Neural cell (in vitro differentiated cells): Measurements from ENCODE around the gene C11orf87. TPM values are rescaled to one million over a fixed set of nuclear protein-coding genes. Genes with fewer than 3 reads are reported as not detected.

Source experiments
- H2AFZ ChIP-seq: fragments of 200-600, 300-800 bp; sonication (generic), shearing (Covaris generic); 2 replicates; pipeline ENCODE4 v1.6.0; 2014; ENCODE audit warnings: low read depth, mild to moderate bottlenecking, antibody characterized with exemption, low read length, moderate library complexity
- H3F3A ChIP-seq: fragments of 200-600 bp; shearing (Covaris generic); 2 replicates; pipeline ENCODE4 v1.6.1; 2016; ENCODE audit warnings: mild to moderate bottlenecking, moderate library complexity, mixed read lengths, antibody characterized with exemption, low read length; ENCODE audit not compliant: insufficient read depth, poor library complexity, severe bottlenecking
- H3K27ac ChIP-seq: fragments of 200-600, 300-800 bp; sonication (generic), shearing (Covaris generic); 2 replicates; pipeline ENCODE4 v1.5.1; 2014; ENCODE audit warnings: mild to moderate bottlenecking, low read length, moderate library complexity
- H3K27me3 ChIP-seq: fragments of 300-800, 200-600 bp; sonication (generic), shearing (Covaris generic); 2 replicates; pipeline ENCODE4 v1.6.0; 2014; ENCODE audit warnings: mild to moderate bottlenecking, low read depth, low read length, moderate library complexity; ENCODE audit not compliant: insufficient read depth
- H3K36me3 ChIP-seq: fragments of 300-800, 200-600 bp; sonication (generic), shearing (Covaris generic); 2 replicates; pipeline ENCODE4 v1.5.1; 2014; ENCODE audit warnings: mild to moderate bottlenecking, antibody characterized with exemption, low read length, moderate library complexity; ENCODE audit not compliant: insufficient read depth
- H3K4me2 ChIP-seq: fragments of 300-800, 200-600 bp; sonication (generic), shearing (Covaris generic); 2 replicates; pipeline ENCODE4 v1.6.0; 2014; ENCODE audit warnings: mild to moderate bottlenecking, low read length
- H3K4me3 ChIP-seq: fragments of 300-800, 200-600 bp; sonication (generic), shearing (Covaris generic); 2 replicates; pipeline ENCODE4 v1.5.1; 2014; ENCODE audit warnings: mild to moderate bottlenecking, low read length, moderate library complexity
- H3K79me2 ChIP-seq: fragments of 200-600 bp; shearing (Covaris generic); replicated peaks from 2 replicates; pipeline ENCODE4 v1.6.0; 2014; ENCODE audit warnings: mild to moderate bottlenecking, low read length, moderate library complexity; ENCODE audit not compliant: insufficient read depth
- H3K9ac ChIP-seq: fragments of 300-800, 200-600 bp; sonication (generic), shearing (Covaris generic); 2 replicates; pipeline ENCODE4 v1.6.1; 2016; ENCODE audit warnings: mild to moderate bottlenecking, low read length, mixed read lengths
- H3K9me2 ChIP-seq: fragments of 200-600 bp; shearing (Covaris generic); 2 replicates; pipeline ENCODE4 v1.6.1; 2016; ENCODE audit warnings: mild to moderate bottlenecking, low read length, mixed read lengths; ENCODE audit not compliant: insufficient read depth
- H3K9me3 ChIP-seq: fragments of 200-600, 300-800 bp; sonication (generic), shearing (Covaris generic); 2 replicates; pipeline ENCODE4 v1.6.1; 2016; ENCODE audit warnings: mild to moderate bottlenecking, mixed run types, low read length, moderate library complexity, mixed read lengths
- H4K20me1 ChIP-seq: fragments of 200-600 bp; shearing (Covaris generic); 2 replicates; pipeline ENCODE4 v1.6.1; 2016; ENCODE audit warnings: mild to moderate bottlenecking, mixed run types; ENCODE audit not compliant: insufficient read depth
- EP300 ChIP-seq: fragments of 450-650 bp; conservative IDR thresholded peaks from 2 replicates; pipeline ENCODE4 v1.6.1; 2014; ENCODE audit warnings: antibody characterized with exemption, mild to moderate bottlenecking, moderate library complexity; ENCODE audit not compliant: poor library complexity, severe bottlenecking
- POLR2AphosphoS5 ChIP-seq: IDR thresholded peaks from 2 replicates; pipeline ENCODE4 v1.6.1; 2012
- RAD21 ChIP-seq: fragments of 450-650 bp; conservative IDR thresholded peaks from 2 replicates; pipeline ENCODE4 v1.6.1; 2014; ENCODE audit warnings: antibody characterized with exemption, mild to moderate bottlenecking, moderate library complexity
- SMC3 ChIP-seq: fragments of 450-650 bp; conservative IDR thresholded peaks from 2 replicates; pipeline ENCODE4 v1.6.1; 2014; ENCODE audit warnings: antibody characterized with exemption, mild to moderate bottlenecking, moderate library complexity; ENCODE audit not compliant: poor library complexity
- TAF1 ChIP-seq: IDR thresholded peaks from 2 replicates; pipeline ENCODE4 v1.6.1; 2012; ENCODE audit warnings: low read depth
- polyA plus RNA-seq: library from polyadenylated mRNA; depleted of rRNA; stranded (reverse); fragments of >200 nt; gene quantifications from 2 replicates; pipeline ENCODE4 v1.2.3, GENCODE V29; 2014
- TF ChIP-seq, protein P1 (sequence below): IDR thresholded peaks from 2 replicates; pipeline ENCODE4 v1.6.1; 2012; ENCODE audit warnings: borderline replicate concordance
- TF ChIP-seq, protein P2 (sequence below): fragments of 450-650 bp; IDR thresholded peaks from 2 replicates; pipeline ENCODE4 v1.5.1; 2014; ENCODE audit warnings: antibody characterized with exemption, mild to moderate bottlenecking, moderate library complexity; ENCODE audit not compliant: poor library complexity, severe bottlenecking

Gene C11orf87
- polyA plus RNA-seq, 1 donor from 2014 or later = 8.6 TPM

DNA sequence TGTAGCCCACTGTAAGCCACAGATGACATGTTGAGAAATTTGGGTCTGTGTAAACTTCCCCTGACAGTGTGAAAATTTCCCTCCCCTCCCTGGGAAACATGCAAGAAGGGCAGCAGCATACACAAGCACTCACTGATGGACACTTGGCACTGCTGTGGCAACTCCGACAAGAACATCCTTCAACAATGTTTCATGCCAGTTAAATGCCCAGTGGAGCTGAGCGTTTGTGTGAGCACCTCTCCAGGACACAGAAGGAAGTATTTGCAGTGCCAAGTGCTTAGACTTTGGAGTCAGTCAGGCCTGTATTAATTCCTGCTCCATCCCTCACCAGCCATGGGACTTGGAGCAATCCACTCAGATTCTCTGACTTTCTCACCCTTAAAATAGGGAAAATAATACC, 17.7 kb downstream of the C11orf87 start:
- no peak overlapping the region for H2AFZ ChIP-seq
- no peaks in the 10 kb centered on the region for H4K20me1 ChIP-seq
- no peaks in the 10 kb centered on the region for H3K9me2 ChIP-seq
- H3K4me2 ChIP-seq = no peak overlapping the region
- no peak overlapping the region for H3K27ac ChIP-seq
- no peaks in the 10 kb centered on the region for H3K27me3 ChIP-seq
- no peaks in the 10 kb centered on the region for H3K9me3 ChIP-seq
- H3K36me3 ChIP-seq = no peaks in the 10 kb centered on the region
- no peak overlapping the region for H3K4me3 ChIP-seq
- H3K79me2 ChIP-seq = no peaks in the 10 kb centered on the region
- no peak overlapping the region for H3K9ac ChIP-seq
- no peaks in the 10 kb centered on the region for H3F3A ChIP-seq
- no peak for TF ChIP-seq RAD21

DNA sequence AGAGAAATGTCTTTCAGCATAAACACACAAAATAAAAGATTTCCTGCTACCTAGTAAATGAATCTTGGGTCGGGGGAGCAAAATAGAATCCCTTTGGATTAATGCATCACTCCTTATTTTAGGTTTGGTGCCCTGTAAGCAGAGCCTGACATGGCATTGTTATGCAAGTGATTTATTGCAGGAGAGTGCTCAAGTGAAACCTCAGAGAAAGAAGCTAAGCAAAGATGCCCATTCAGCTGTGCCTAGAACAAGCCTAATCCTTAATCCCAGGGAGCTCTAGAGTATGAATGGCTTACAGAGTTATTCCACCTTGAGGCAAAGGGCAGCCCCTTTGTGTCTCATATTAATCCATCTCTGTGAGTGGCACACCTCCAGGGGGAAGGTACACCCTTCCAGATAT, 21.1 kb downstream of the C11orf87 start:
- no peaks in the 10 kb centered on the region for H3K36me3 ChIP-seq
- H3K4me2 ChIP-seq = no peak overlapping the region
- TF ChIP-seq, protein P1, sequence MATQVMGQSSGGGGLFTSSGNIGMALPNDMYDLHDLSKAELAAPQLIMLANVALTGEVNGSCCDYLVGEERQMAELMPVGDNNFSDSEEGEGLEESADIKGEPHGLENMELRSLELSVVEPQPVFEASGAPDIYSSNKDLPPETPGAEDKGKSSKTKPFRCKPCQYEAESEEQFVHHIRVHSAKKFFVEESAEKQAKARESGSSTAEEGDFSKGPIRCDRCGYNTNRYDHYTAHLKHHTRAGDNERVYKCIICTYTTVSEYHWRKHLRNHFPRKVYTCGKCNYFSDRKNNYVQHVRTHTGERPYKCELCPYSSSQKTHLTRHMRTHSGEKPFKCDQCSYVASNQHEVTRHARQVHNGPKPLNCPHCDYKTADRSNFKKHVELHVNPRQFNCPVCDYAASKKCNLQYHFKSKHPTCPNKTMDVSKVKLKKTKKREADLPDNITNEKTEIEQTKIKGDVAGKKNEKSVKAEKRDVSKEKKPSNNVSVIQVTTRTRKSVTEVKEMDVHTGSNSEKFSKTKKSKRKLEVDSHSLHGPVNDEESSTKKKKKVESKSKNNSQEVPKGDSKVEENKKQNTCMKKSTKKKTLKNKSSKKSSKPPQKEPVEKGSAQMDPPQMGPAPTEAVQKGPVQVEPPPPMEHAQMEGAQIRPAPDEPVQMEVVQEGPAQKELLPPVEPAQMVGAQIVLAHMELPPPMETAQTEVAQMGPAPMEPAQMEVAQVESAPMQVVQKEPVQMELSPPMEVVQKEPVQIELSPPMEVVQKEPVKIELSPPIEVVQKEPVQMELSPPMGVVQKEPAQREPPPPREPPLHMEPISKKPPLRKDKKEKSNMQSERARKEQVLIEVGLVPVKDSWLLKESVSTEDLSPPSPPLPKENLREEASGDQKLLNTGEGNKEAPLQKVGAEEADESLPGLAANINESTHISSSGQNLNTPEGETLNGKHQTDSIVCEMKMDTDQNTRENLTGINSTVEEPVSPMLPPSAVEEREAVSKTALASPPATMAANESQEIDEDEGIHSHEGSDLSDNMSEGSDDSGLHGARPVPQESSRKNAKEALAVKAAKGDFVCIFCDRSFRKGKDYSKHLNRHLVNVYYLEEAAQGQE = no peak
- TF ChIP-seq, protein P2, sequence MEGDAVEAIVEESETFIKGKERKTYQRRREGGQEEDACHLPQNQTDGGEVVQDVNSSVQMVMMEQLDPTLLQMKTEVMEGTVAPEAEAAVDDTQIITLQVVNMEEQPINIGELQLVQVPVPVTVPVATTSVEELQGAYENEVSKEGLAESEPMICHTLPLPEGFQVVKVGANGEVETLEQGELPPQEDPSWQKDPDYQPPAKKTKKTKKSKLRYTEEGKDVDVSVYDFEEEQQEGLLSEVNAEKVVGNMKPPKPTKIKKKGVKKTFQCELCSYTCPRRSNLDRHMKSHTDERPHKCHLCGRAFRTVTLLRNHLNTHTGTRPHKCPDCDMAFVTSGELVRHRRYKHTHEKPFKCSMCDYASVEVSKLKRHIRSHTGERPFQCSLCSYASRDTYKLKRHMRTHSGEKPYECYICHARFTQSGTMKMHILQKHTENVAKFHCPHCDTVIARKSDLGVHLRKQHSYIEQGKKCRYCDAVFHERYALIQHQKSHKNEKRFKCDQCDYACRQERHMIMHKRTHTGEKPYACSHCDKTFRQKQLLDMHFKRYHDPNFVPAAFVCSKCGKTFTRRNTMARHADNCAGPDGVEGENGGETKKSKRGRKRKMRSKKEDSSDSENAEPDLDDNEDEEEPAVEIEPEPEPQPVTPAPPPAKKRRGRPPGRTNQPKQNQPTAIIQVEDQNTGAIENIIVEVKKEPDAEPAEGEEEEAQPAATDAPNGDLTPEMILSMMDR = no peak
- TF ChIP-seq POLR2AphosphoS5 = no peak
- no peak for TF ChIP-seq SMC3
- no peak for TF ChIP-seq EP300
- H3K27ac ChIP-seq = no peak overlapping the region
- no peak overlapping the region for H3K9ac ChIP-seq
- no peaks in the 10 kb centered on the region for H3F3A ChIP-seq
- H3K4me3 ChIP-seq = no peak overlapping the region
- H2AFZ ChIP-seq = no peak overlapping the region
- H3K27me3 ChIP-seq = no peaks in the 10 kb centered on the region
- H3K9me2 ChIP-seq = no peaks in the 10 kb centered on the region
- no peaks in the 10 kb centered on the region for H3K79me2 ChIP-seq
- no peaks in the 10 kb centered on the region for H3K9me3 ChIP-seq
- no peaks in the 10 kb centered on the region for H4K20me1 ChIP-seq

DNA sequence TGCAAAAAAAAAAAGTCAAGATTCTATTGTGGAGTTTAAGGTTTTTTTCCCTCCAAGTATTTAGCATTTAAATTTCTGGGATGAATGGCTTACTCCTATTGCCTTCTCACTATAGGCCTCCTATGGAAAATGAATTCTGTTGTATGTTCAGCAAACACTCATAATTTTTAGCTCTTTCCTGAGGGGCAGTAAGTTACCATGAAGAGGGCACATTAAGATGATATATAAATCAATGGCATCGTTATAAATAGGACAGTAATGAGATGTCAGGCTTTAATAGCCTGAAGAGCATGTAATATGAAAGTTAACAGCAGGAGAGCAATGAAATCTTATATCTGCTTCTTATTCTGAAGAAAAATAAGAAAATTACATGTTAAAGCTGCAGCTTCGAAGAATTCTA, 32.9 kb downstream of the C11orf87 start:
- Histone ChIP-seq H3K9me2 (no peaks in the 10 kb centered on the region), H3K36me3 (no peaks in the 10 kb centered on the region), H4K20me1 (no peaks in the 10 kb centered on the region), H3K4me2 (no peak overlapping the region), H3K79me2 (no peaks in the 10 kb centered on the region), H3F3A (no peaks in the 10 kb centered on the region), H3K4me3 (no peak overlapping the region), H3K27ac (no peak overlapping the region), H3K9ac (no peak overlapping the region), H3K27me3 (no peaks in the 10 kb centered on the region), H2AFZ (no peak overlapping the region), H3K9me3 (no peaks in the 10 kb centered on the region)
- TF ChIP-seq POLR2AphosphoS5 (no peak), EP300 (no peak), SMC3 (no peak), TAF1 (no peak), RAD21 (no peak)
- TF ChIP-seq, protein P2 = no peak
